Gastrocnemius medialis (tissue), 4 donors: ENCODE results near the gene DONSON.
"Not testable (repeated sequence)": the region's sequence is repeated elsewhere in the genome, so short reads cannot be mapped to it uniquely, and the experiment has no call there.

Source experiments
- POLR2A ChIP-seq, 2 donors: fragments of 450-650 bp; IDR thresholded peaks; one replicate each; pipeline ENCODE4 v1.6.1; 2017; ENCODE audit warnings: antibody characterized with exemption in 2 of 2, mild to moderate bottlenecking in 2 of 2, moderate library complexity in 2 of 2
- TF ChIP-seq, protein P1 (sequence below), 5 experiments: fragments of 450-650 bp in 3 of 5; fragments of 200-600 bp in 2 of 5; sonication (generic) in 2 of 5; IDR thresholded peaks in 4 of 5; conservative IDR thresholded peaks in 1 of 5; 1 replicate in 4 of 5; 2 replicates in 1 of 5; pipeline ENCODE4 v1.5.1; 2016 to 2019; ENCODE audit warnings: antibody characterized with exemption in 5 of 5, mild to moderate bottlenecking in 3 of 5, moderate library complexity in 3 of 5

DNA sequence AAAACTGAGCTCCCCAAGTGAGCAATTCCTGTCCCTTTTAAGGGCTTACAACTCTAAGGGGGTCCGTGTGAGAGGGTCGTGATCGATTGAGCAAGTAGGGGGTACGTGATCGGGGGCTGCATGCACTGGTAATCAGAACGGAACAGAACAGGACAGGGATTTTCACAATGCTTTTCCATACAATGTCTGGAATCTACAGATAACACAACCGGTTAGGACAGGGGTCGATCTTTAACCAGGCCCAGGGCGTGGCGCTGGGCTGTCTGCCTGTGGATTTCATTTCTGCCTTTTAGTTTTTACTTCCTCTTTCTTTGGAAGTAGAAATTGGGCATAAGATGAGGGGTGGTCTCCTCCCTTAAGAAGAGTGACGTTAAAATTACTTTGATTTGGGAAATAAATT is 29.1 kb upstream of the DONSON start:
- TF ChIP-seq, protein P1, sequence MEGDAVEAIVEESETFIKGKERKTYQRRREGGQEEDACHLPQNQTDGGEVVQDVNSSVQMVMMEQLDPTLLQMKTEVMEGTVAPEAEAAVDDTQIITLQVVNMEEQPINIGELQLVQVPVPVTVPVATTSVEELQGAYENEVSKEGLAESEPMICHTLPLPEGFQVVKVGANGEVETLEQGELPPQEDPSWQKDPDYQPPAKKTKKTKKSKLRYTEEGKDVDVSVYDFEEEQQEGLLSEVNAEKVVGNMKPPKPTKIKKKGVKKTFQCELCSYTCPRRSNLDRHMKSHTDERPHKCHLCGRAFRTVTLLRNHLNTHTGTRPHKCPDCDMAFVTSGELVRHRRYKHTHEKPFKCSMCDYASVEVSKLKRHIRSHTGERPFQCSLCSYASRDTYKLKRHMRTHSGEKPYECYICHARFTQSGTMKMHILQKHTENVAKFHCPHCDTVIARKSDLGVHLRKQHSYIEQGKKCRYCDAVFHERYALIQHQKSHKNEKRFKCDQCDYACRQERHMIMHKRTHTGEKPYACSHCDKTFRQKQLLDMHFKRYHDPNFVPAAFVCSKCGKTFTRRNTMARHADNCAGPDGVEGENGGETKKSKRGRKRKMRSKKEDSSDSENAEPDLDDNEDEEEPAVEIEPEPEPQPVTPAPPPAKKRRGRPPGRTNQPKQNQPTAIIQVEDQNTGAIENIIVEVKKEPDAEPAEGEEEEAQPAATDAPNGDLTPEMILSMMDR (IDR thresholded peaks at IDR 0.05 in 4 of 5, conservative IDR thresholded peaks at IDR 0.05 in 1 of 5): not testable (repeated sequence)
- not testable (repeated sequence) for TF ChIP-seq POLR2A (IDR thresholded peaks at IDR 0.05)
